OCI-LY7 (cell line): ENCODE results near the gene A2M. TPM values are rescaled to one million over a fixed set of nuclear protein-coding genes. Genes with fewer than 3 reads are reported as not detected.

ENCODE experiments used
- BruUV-seq: library from RNA; stranded (reverse); fragments of 400-500 nt; replicated peaks from 2 replicates; lab custom pipeline; 2021; lab: Mats Ljungman, UMichigan
- CTCF ChIA-PET: fragments of 300-600 bp; sonication (Branson Sonifier 250); formaldehyde crosslinking; loops from one replicate; lab custom pipeline; 2022; ENCODE audit warnings: antibody characterized with exemption; ENCODE audit not compliant: unreplicated experiment; lab: Charles Lee
- POLR2A ChIA-PET: fragments of 300-600 bp; sonication (Branson Sonifier 250); formaldehyde crosslinking; loops from one replicate; lab custom pipeline; 2022; ENCODE audit warnings: antibody characterized with exemption; lab: Charles Lee
- DNase-seq: peaks from one replicate; pipeline ENCODE4 v3.0.0-alpha.2; 2015; ENCODE audit warnings: low spot score
- H2AFZ ChIP-seq: fragments of 200-600 bp; sonication (generic), shearing (Covaris generic); 2 replicates; pipeline ENCODE4 v1.6.1; 2014; ENCODE audit warnings: mild to moderate bottlenecking, antibody characterized with exemption, low read length, moderate library complexity
- H3K27ac ChIP-seq: fragments of 200-600 bp; sonication (generic); 2 replicates; pipeline ENCODE4 v1.5.1; 2014; ENCODE audit warnings: mixed run types, low read depth, mild to moderate bottlenecking, moderate library complexity, low read length, inconsistent platforms; ENCODE audit not compliant: poor library complexity, severe bottlenecking
- H3K36me3 ChIP-seq: fragments of 200-600 bp; sonication (generic); 2 replicates; pipeline ENCODE4 v1.6.1; 2014; ENCODE audit warnings: mild to moderate bottlenecking, antibody characterized with exemption, low read length, moderate library complexity, mixed read lengths; ENCODE audit not compliant: insufficient read depth
- H3K4me1 ChIP-seq: fragments of 200-600 bp; sonication (generic); 2 replicates; pipeline ENCODE4 v1.5.1; 2014; ENCODE audit warnings: mild to moderate bottlenecking, low read length; ENCODE audit not compliant: insufficient read depth, poor library complexity, severe bottlenecking
- H3K4me2 ChIP-seq: fragments of 200-600 bp; sonication (generic); 2 replicates; pipeline ENCODE4 v1.6.1; 2014; ENCODE audit warnings: mild to moderate bottlenecking, low read length
- H3K4me3 ChIP-seq: fragments of 200-600 bp; sonication (generic); 2 replicates; pipeline ENCODE4 v1.5.1; 2014; ENCODE audit warnings: mild to moderate bottlenecking, low read depth, low read length; ENCODE audit not compliant: poor library complexity, severe bottlenecking
- H3K79me2 ChIP-seq: fragments of 200-600 bp; sonication (generic); 2 replicates; pipeline ENCODE4 v1.6.1; 2016; ENCODE audit warnings: low read depth, mild to moderate bottlenecking, low read length, moderate library complexity, mixed read lengths; ENCODE audit not compliant: insufficient read depth
- H3K9me2 ChIP-seq: fragments of 200-600 bp; sonication (generic); 2 replicates; pipeline ENCODE4 v1.6.1; 2016; ENCODE audit warnings: mild to moderate bottlenecking, low read length, mixed read lengths; ENCODE audit not compliant: insufficient read depth
- H3K9me3 ChIP-seq: fragments of 200-600 bp; sonication (generic); 2 replicates; pipeline ENCODE4 v1.6.1; 2014; ENCODE audit warnings: mild to moderate bottlenecking, mixed run types, low read length, mixed read lengths
- H4K20me1 ChIP-seq: fragments of 200-600 bp; sonication (generic); 2 replicates; pipeline ENCODE4 v1.6.1; 2014; ENCODE audit warnings: mild to moderate bottlenecking, antibody characterized with exemption, low read length, moderate library complexity, mixed read lengths; ENCODE audit not compliant: insufficient read depth
- CTCF ChIP-seq: fragments of 200-600 bp; sonication (generic); conservative IDR thresholded peaks from 2 replicates; pipeline ENCODE4 v1.5.1; 2014; ENCODE audit warnings: mild to moderate bottlenecking, antibody characterized with exemption, low read length, moderate library complexity, mixed read lengths
- EZH2phosphoT487 ChIP-seq: fragments of 200-600 bp; sonication (generic); IDR thresholded peaks from 2 replicates; pipeline ENCODE4 v1.6.1; 2018; ENCODE audit warnings: low read depth, borderline replicate concordance, mild to moderate bottlenecking, mixed run types, antibody characterized with exemption, low read length, moderate library complexity, mixed read lengths
- intact Hi-C: fragments of 100-400 bp; cut with micrococcal nuclease; formaldehyde crosslinking; loops from one replicate; pipeline ENCODE4 v1.10.0; 2022; ENCODE audit not compliant: unreplicated experiment
- total RNA-seq, 2 experiments: library from RNA; depleted of rRNA in 1 of 2; stranded (reverse); fragments of >200 nt in 1 of 2; shearing (Covaris generic) in 1 of 2; gene quantifications; 2 replicates each; pipeline ENCODE4 v1.2.3, GENCODE V29; 2014 to 2022

The A2M gene
- total RNA-seq, 2 experiments from 2014 or later, result not detected

DNA sequence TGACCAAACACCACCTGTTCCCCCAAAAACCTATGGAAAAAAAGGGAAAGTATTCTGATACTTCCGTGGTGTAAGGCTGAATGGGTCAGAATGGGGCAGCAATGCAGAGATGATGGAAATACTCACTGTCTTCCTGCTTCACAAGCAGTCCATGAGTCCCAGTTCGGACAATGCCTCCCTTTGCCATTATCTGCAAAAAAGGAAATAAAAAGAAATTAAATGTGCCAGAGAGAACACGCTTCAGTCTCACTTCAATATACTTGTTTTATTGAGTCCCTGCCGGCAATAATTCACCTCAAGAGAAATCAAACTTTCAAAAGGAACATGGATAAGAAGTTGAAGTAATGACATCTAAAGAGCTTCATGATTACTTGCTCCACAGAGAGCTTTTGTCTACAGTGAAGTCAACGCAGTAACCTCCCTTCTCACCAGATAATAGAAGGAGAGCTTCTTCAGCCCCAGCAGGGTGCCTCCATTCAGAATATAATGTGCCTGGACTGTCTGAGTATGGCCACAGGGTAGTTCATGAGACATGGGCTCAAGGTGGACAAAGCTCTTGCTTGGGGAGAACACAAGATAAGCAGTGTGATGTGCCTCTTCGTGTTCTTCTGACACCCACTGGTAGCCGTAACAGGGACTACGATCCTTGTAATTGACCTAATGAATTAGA is 14.6 kb downstream of the A2M start:
- no peak for DNase-seq
- H2AFZ ChIP-seq, result no peak overlapping the region
- intact Hi-C loops, result no loop called here
- H3K9me3 ChIP-seq, result no peaks in the 10 kb centered on the region
- H3K4me3 ChIP-seq, result no peak overlapping the region
- ChIA-PET CTCF (no interaction called here), POLR2A (interaction anchor here (0.6 kb wide), 1 partner anchor 1448 kb away, joined by 4 read pairs; no protein-coding TSS in a partner anchor)
- H3K36me3 ChIP-seq, result no peaks in the 10 kb centered on the region
- BruUV-seq, result no TSS peak
- TF ChIP-seq CTCF (no peak), EZH2phosphoT487 (no peak)
- no peak overlapping the region for H3K27ac ChIP-seq
- H3K4me2 ChIP-seq, result no peak overlapping the region
- no peaks in the 10 kb centered on the region for H3K9me2 ChIP-seq
- H3K4me1 ChIP-seq, result no peaks in the 10 kb centered on the region
- H3K79me2 ChIP-seq, result no peaks in the 10 kb centered on the region
- H4K20me1 ChIP-seq, result no peaks in the 10 kb centered on the region

GRCh38 chr12:9099552-9100190 is 16.0 kb downstream of the A2M start:
- H3K4me2 ChIP-seq, result no peak overlapping the region
- intact Hi-C loops, result no loop called here
- ChIA-PET POLR2A (no interaction called here), CTCF (no interaction called here)
- H3K79me2 ChIP-seq, result no peaks in the 10 kb centered on the region
- H3K4me1 ChIP-seq, result no peaks in the 10 kb centered on the region
- H3K4me3 ChIP-seq, result no peak overlapping the region
- no peak overlapping the region for H3K27ac ChIP-seq
- TF ChIP-seq CTCF (no peak), EZH2phosphoT487 (no peak)
- DNase-seq, result no peak
- H2AFZ ChIP-seq, result no peak overlapping the region
- no TSS peak for BruUV-seq
- no peaks in the 10 kb centered on the region for H3K36me3 ChIP-seq
- H3K9me2 ChIP-seq, result no peaks in the 10 kb centered on the region
- no peaks in the 10 kb centered on the region for H4K20me1 ChIP-seq
- no peaks in the 10 kb centered on the region for H3K9me3 ChIP-seq
